Naive B cell (primary cell): ENCODE results near the gene CAP1. TPM values are rescaled to one million over a fixed set of nuclear protein-coding genes. Genes with fewer than 3 reads are reported as not detected.

Source experiments
- ATAC-seq, 2 donors: fragments of 150-1000 bp; cut with Tn5 transposase; 2 replicates each; pipeline ENCODE4 v1.10.0; 2021; ENCODE audit warnings: low read depth in 2 of 2, mild to moderate bottlenecking in 2 of 2, moderate library complexity in 2 of 2
- DNase-seq: peaks from one replicate; pipeline ENCODE4 v3.0.0; 2022
- H3K27ac Mint-ChIP-seq, 6 donors: one replicate each; pipeline ENCODE4 v1.8.0; 2020 to 2022; ENCODE audit warnings: mild to moderate bottlenecking in 6 of 6, mixed read lengths in 6 of 6, moderate library complexity in 5 of 6, inconsistent platforms in 2 of 6
- H3K27me3 Mint-ChIP-seq, 3 donors: one replicate each; pipeline ENCODE4 v1.8.0; 2021 to 2022; ENCODE audit warnings: mixed read lengths in 3 of 3, mild to moderate bottlenecking in 1 of 3
- H3K36me3 Mint-ChIP-seq, 2 donors: one replicate each; pipeline ENCODE4 v1.8.0; 2020 to 2022; ENCODE audit warnings: mixed read lengths in 2 of 2, inconsistent platforms in 1 of 2, mild to moderate bottlenecking in 1 of 2
- H3K4me1 Mint-ChIP-seq, 3 donors: one replicate each; pipeline ENCODE4 v1.8.0; 2020 to 2022; ENCODE audit warnings: mixed read lengths in 3 of 3, inconsistent platforms in 1 of 3, mild to moderate bottlenecking in 1 of 3, moderate library complexity in 1 of 3
- H3K4me3 Mint-ChIP-seq, 8 donors: one replicate each; pipeline ENCODE4 v1.8.0; 2020 to 2022; ENCODE audit warnings: mild to moderate bottlenecking in 8 of 8, mixed read lengths in 8 of 8, moderate library complexity in 8 of 8, inconsistent platforms in 2 of 8
- H3K9me3 Mint-ChIP-seq, 7 donors: one replicate each; pipeline ENCODE4 v1.8.0; 2020 to 2022; ENCODE audit warnings: mixed read lengths in 7 of 7, mild to moderate bottlenecking in 5 of 7, inconsistent platforms in 2 of 7, moderate library complexity in 1 of 7
- polyA plus RNA-seq, 6 donors: library from polyadenylated mRNA; unstranded; fragments of 300-500 nt; fragmentation: Illumina TruSeq; gene quantifications; one replicate each; pipeline ENCODE4 v1.2.3, GENCODE V29; 2021; ENCODE audit warnings: low read depth in 6 of 6

CAP1 gene
- polyA plus RNA-seq, 6 donors from 2014 or later: 550 to 750 (median 592) TPM

GRCh38 chr1:40056519-40057309 is 16.2 kb downstream of the CAP1 start:
- Mint-ChIP-seq H3K27ac (peak overlapping the region; percentile 79 to 94 (median 88)), H3K4me3 (peak overlapping the region in 5 of 8 donors; percentile 0 to 91 (median 31)), H3K9me3 (no peaks in the 10 kb centered on the region), H3K27me3 (no peaks in the 10 kb centered on the region), H3K4me1 (peaks cover 67 to 95% (median 83%) of the 10 kb centered on the region in 3 donors), H3K36me3 (peaks cover 0 to 6% of the 10 kb centered on the region in 2 donors)
- DNase-seq: no peak
- no peak for ATAC-seq

- no peaks in the 10 kb centered on the region for H3K27me3 Mint-ChIP-seq
- peaks cover 0 to 11% of the 10 kb centered on the region in 2 donors for H3K36me3 Mint-ChIP-seq
- H3K27ac Mint-ChIP-seq: peak overlapping the region; percentile 50 to 94 (median 84)
- H3K4me3 Mint-ChIP-seq: peak overlapping the region in 5 of 8 donors; percentile 11 to 91 (median 61)
- peaks cover 71 to 96% (median 88%) of the 10 kb centered on the region in 3 donors for H3K4me1 Mint-ChIP-seq
- ATAC-seq (no peak), DNase-seq (no peak)
- H3K9me3 Mint-ChIP-seq: no peaks in the 10 kb centered on the region
Observed at GRCh38 chr1:40057310-40058030, 16.9 kb downstream of the CAP1 start.

- DNase-seq (no peak), ATAC-seq (no peak)
- H3K4me1 Mint-ChIP-seq: peaks cover 71 to 94% (median 84%) of the 10 kb centered on the region in 3 donors
- peaks cover 0 to 11% of the 10 kb centered on the region in 2 donors for H3K36me3 Mint-ChIP-seq
- H3K27ac Mint-ChIP-seq: peak overlapping the region; percentile 50 to 94 (median 90)
- H3K4me3 Mint-ChIP-seq: peak overlapping the region in 6 of 8 donors; percentile 61 to 91 (median 78)
- H3K27me3 Mint-ChIP-seq: no peaks in the 10 kb centered on the region
- no peaks in the 10 kb centered on the region for H3K9me3 Mint-ChIP-seq
Observed at GRCh38 chr1:40058097-40058452, 17.5 kb downstream of the CAP1 start.

GRCh38 chr1:40058453-40059337 is 18.2 kb downstream of the CAP1 start:
- Mint-ChIP-seq H3K4me1 (peaks cover 75 to 95% (median 84%) of the 10 kb centered on the region in 3 donors), H3K9me3 (no peaks in the 10 kb centered on the region), H3K36me3 (peaks cover 5 to 13% of the 10 kb centered on the region in 2 donors), H3K27me3 (no peaks in the 10 kb centered on the region), H3K4me3 (peak overlapping the region; percentile 61 to 91 (median 80)), H3K27ac (peak overlapping the region; percentile 50 to 94 (median 90))
- no peak for ATAC-seq
- no peak for DNase-seq

GRCh38 chr1:40059338-40059959 is 18.9 kb downstream of the CAP1 start:
- Mint-ChIP-seq H3K4me1 (peaks cover 76 to 95% (median 84%) of the 10 kb centered on the region in 3 donors), H3K36me3 (peaks cover 10 to 21% of the 10 kb centered on the region in 2 donors), H3K27ac (peak overlapping the region; percentile 36 to 90 (median 88)), H3K27me3 (no peaks in the 10 kb centered on the region), H3K9me3 (no peaks in the 10 kb centered on the region), H3K4me3 (peak overlapping the region; percentile 61 to 91 (median 80))
- peak; percentile 78 for ATAC-seq
- peak; percentile 25 for DNase-seq

GRCh38 chr1:40059960-40060750 is 19.6 kb downstream of the CAP1 start:
- Mint-ChIP-seq H3K27me3 (no peaks in the 10 kb centered on the region), H3K36me3 (peaks cover 10 to 25% of the 10 kb centered on the region in 2 donors), H3K9me3 (no peaks in the 10 kb centered on the region), H3K4me3 (peak overlapping the region; percentile 44 to 91 (median 72)), H3K27ac (peak overlapping the region; percentile 18 to 90 (median 77)), H3K4me1 (peaks cover 76 to 95% (median 84%) of the 10 kb centered on the region in 3 donors)
- ATAC-seq (no peak), DNase-seq (no peak)

GRCh38 chr1:40064797-40065499 is 24.4 kb downstream of the CAP1 start:
- H3K4me3 Mint-ChIP-seq: peak overlapping the region; percentile 71 to 93 (median 88)
- peaks cover 38 to 41% of the 10 kb centered on the region in 2 donors for H3K36me3 Mint-ChIP-seq
- H3K4me1 Mint-ChIP-seq: peaks cover 61 to 74% (median 65%) of the 10 kb centered on the region in 3 donors
- H3K9me3 Mint-ChIP-seq: no peaks in the 10 kb centered on the region
- H3K27me3 Mint-ChIP-seq: no peaks in the 10 kb centered on the region
- H3K27ac Mint-ChIP-seq: peak overlapping the region; percentile 92 to 99 (median 96)
- DNase-seq (peak; percentile 75), ATAC-seq (peak; percentile 95)

- Mint-ChIP-seq H3K9me3 (no peaks in the 10 kb centered on the region), H3K4me1 (peaks cover 45 to 54% (median 47%) of the 10 kb centered on the region in 3 donors), H3K36me3 (peaks cover 36 to 51% of the 10 kb centered on the region in 2 donors), H3K4me3 (peak overlapping the region in 1 of 8 donors; percentile 6), H3K27ac (peak overlapping the region in 5 of 6 donors; percentile 50 to 92 (median 78)), H3K27me3 (no peaks in the 10 kb centered on the region)
- ATAC-seq (no peak), DNase-seq (no peak)
Observed at GRCh38 chr1:40067023-40067422, 26.5 kb downstream of the CAP1 start.

GRCh38 chr1:40067851-40068250 is 27.3 kb downstream of the CAP1 start:
- ATAC-seq (no peak), DNase-seq (no peak)
- Mint-ChIP-seq H3K27ac (peak overlapping the region in 5 of 6 donors; percentile 19 to 95 (median 81)), H3K36me3 (peaks cover 34 to 59% of the 10 kb centered on the region in 2 donors), H3K4me1 (peaks cover 43 to 49% (median 48%) of the 10 kb centered on the region in 3 donors), H3K9me3 (no peaks in the 10 kb centered on the region), H3K4me3 (no peak overlapping the region), H3K27me3 (no peaks in the 10 kb centered on the region)

GRCh38 chr1:40072142-40072541 is 31.6 kb downstream of the CAP1 start:
- no peak overlapping the region for H3K4me3 Mint-ChIP-seq
- H3K27me3 Mint-ChIP-seq: no peaks in the 10 kb centered on the region
- peak overlapping the region in 3 of 6 donors; percentile 34 to 88 (median 42) for H3K27ac Mint-ChIP-seq
- no peak for ATAC-seq
- DNase-seq: no peak
- H3K4me1 Mint-ChIP-seq: peaks cover 16 to 27% (median 17%) of the 10 kb centered on the region in 3 donors
- peaks cover 10 to 37% of the 10 kb centered on the region in 2 donors for H3K36me3 Mint-ChIP-seq
- H3K9me3 Mint-ChIP-seq: no peaks in the 10 kb centered on the region

- Mint-ChIP-seq H3K9me3 (no peaks in the 10 kb centered on the region), H3K27ac (peak overlapping the region in 3 of 6 donors; percentile 27 to 39 (median 34)), H3K36me3 (peaks cover 4 to 29% of the 10 kb centered on the region in 2 donors), H3K4me3 (no peak overlapping the region), H3K4me1 (peaks cover 11 to 24% (median 14%) of the 10 kb centered on the region in 3 donors), H3K27me3 (no peaks in the 10 kb centered on the region)
- ATAC-seq (no peak), DNase-seq (no peak)
Observed at GRCh38 chr1:40073062-40073461, 32.5 kb downstream of the CAP1 start.
